ENCODE measurements around the gene LCE3B.
"Not testable (repeated sequence)": the region's sequence is repeated elsewhere in the genome, so short reads cannot be mapped to it uniquely, and the experiment has no call there.

DNA sequence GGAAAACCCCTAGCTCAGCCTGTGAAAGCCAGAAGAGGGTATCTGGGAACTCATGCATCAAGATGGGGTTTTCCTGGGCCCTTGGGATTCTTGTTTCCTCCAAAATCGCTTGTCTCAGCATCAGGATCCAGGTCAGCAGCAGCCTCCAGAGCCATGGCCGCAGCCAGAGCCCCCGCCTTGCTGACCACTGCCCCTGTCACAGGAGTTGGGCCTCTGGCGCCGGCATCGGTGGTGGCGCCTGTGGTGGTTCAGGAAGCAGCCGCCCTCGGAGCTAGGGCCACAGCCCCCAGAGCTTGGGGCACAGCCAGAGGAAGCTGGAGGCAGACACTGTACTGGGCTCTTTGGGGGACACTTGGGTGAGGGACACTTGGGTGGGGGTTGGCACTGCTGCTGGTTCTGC, 34.1 kb upstream of the LCE3B start:
- TF ChIP-seq, protein P1, sequence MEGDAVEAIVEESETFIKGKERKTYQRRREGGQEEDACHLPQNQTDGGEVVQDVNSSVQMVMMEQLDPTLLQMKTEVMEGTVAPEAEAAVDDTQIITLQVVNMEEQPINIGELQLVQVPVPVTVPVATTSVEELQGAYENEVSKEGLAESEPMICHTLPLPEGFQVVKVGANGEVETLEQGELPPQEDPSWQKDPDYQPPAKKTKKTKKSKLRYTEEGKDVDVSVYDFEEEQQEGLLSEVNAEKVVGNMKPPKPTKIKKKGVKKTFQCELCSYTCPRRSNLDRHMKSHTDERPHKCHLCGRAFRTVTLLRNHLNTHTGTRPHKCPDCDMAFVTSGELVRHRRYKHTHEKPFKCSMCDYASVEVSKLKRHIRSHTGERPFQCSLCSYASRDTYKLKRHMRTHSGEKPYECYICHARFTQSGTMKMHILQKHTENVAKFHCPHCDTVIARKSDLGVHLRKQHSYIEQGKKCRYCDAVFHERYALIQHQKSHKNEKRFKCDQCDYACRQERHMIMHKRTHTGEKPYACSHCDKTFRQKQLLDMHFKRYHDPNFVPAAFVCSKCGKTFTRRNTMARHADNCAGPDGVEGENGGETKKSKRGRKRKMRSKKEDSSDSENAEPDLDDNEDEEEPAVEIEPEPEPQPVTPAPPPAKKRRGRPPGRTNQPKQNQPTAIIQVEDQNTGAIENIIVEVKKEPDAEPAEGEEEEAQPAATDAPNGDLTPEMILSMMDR (conservative IDR thresholded peaks at IDR 0.05; ENCODE audit: low read depth, low read length) = not testable (repeated sequence)
- not testable (repeated sequence) for TF ChIP-seq EZH2 (IDR thresholded peaks at IDR 0.05; ENCODE audit: low read length, unreplicated experiment); EZH2phosphoT487 (IDR thresholded peaks at IDR 0.05; ENCODE audit: borderline replicate concordance, low read length)
